Brain pericyte (primary cell): ENCODE measurements around the gene LY6G6F.
A peak's percentile ranks its signal among the peaks of the same experiment; 100 is the strongest.

Experiments
- DNase-seq: peaks from one replicate; pipeline ENCODE4 v3.0.0-alpha.2; 2012; ENCODE audit warnings: low read depth, low spot score

LY6G6F gene, protein sequence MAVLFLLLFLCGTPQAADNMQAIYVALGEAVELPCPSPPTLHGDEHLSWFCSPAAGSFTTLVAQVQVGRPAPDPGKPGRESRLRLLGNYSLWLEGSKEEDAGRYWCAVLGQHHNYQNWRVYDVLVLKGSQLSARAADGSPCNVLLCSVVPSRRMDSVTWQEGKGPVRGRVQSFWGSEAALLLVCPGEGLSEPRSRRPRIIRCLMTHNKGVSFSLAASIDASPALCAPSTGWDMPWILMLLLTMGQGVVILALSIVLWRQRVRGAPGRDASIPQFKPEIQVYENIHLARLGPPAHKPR

DNA sequence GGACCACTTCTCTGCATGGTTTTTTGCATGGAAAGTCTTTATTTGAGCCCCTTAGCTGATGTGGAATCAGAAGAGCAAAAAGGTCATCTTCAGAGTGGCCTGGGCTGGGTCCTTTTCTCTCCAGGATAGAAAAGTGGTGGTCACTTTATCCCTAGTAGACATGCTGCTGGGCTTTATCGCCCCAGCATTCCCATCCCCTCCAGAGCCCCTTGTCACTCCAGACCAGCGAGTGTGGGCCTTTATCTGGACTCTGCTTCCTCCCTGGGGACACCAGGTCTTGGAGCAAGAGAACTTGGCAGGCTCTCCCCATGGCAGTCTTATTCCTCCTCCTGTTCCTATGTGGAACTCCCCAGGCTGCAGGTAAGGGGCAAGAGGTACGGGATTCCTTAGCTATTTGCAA lies at the start of gene LY6G6F:
TSS of gene LY6G6F (plus strand) at position 268 of the 400 bp plus-strand sequence. CDS start at position 309, 41 bp downstream.
- DNase-seq = no peak

DNA sequence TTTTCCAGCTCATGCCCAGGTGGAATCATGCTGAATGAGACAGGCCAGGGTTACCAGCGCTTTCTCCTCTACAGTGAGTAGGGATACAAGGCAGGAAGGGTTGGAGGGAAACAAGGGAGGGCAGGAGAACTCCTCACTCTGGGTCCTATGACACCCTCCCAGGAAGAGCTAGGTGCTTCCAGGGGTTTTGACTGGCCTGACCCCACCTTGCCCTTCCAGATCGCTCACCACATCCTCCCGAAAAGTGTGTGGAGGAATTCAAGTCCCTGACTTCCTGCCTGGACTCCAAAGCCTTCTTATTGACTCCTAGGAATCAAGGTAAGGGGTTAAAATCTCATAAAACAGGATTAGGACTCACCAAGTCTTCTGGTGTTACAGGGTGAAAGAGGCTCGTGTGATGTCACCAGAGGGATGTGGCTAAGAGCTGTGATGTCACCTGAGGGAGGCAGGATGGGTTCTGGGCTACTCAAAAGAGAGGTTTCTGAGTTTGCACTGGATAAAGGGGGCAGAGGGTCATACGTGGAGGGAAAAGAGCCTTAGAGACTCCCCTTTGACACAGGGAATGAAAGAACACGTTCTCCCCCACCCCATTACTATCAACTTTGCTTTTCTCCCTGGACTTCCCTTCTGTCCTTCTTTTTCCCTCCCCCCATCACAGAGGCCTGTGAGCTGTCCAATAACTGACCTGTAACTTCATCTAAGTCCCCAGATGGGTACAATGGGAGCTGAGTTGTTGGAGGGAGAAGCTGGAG lies 49.1 kb upstream of the LY6G6F start:
- DNase-seq = no peak

DNA sequence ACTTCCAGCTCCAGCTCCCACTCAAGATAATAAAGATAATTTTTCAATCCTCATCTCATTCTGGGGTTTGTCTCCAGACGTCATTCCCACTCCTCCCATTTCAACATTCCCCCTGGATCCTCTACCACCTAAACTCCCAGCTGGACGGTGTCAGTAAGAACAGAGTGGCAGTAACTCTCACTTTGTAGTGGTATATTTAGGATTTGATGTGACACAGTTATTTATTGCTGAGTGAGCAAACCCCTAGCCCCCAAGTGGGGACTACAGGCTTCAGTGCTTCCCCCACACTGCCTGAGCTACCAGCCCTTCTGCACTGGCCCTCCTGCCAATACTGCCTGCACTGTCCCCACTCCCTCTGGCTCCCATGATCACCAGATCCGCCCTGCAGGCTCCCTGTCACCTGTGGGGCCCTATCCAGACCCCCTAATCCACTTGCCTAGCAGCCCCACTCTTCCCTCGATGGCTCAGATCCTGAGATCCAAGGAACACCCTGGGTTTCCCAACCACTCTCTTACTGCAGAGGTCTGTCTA lies 48.4 kb upstream of the LY6G6F start:
- no peak for DNase-seq

DNA sequence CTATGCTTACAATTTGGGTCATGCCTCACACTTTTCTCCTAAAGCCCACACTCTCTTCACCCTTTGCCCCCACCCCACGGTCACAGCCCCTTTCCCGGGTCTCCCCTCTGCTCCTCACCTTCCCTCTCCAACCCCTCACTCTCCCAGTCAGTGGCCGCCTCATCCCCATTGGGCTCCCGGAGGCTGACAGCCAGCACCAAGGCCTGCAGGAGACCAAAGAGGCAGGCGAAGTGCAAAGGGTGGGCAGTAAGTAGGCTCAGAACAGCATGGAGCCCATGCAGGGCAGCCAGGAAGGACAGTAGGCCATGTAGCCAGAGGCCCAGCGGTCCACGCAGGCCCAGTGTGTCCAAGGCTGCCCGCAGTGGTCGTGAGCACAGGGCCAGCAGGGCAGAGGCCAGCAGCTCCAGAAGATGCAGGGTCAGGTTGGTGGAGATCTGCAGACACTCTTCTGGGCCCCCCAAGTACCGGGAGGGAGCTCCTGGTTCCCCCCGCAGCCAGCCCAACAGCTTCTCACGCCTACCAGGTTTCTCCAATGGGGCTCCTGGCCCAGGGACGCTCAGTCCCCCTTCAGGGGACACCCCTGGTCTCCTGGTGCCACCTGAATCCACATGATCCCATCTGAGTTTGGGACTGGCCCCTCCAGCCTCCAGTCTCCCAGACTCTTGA lies 47.5 kb upstream of the LY6G6F start:
- DNase-seq = no peak

DNA sequence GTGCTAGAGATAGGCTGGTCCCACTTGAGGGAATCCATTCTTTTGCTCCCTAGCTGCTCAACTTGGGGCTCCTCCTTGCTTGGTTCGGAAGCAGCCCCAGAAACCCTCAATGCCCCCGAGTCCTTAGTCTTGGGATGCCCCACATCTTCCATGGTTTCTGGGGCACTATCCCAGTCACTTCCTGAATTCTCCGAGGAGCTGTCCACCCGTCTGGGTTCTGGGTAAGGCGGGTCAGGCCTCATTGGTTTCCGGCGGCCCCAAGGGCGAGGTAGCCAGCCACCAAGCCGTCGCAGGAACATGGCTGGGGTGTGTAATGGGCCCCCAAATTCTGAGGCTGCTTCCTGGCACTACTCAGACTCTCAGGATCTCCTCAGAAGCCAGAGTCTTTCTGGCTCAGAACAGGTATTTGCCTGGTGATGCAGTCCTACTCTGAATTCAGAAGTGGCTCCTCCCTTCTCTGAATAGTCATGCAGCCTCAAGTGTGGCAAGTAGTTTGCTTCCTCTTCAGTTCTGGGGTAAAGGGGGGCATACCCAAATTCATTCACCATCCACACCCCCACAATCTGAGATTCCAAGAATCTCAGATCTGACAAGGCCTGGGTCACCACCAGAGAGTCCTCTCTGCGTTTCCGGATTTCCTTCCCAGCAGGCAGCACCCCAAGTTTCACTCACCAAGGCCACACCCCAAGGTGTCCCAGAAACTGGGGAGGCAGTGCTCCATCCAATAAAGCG lies 46.9 kb upstream of the LY6G6F start:
- DNase-seq = no peak

DNA sequence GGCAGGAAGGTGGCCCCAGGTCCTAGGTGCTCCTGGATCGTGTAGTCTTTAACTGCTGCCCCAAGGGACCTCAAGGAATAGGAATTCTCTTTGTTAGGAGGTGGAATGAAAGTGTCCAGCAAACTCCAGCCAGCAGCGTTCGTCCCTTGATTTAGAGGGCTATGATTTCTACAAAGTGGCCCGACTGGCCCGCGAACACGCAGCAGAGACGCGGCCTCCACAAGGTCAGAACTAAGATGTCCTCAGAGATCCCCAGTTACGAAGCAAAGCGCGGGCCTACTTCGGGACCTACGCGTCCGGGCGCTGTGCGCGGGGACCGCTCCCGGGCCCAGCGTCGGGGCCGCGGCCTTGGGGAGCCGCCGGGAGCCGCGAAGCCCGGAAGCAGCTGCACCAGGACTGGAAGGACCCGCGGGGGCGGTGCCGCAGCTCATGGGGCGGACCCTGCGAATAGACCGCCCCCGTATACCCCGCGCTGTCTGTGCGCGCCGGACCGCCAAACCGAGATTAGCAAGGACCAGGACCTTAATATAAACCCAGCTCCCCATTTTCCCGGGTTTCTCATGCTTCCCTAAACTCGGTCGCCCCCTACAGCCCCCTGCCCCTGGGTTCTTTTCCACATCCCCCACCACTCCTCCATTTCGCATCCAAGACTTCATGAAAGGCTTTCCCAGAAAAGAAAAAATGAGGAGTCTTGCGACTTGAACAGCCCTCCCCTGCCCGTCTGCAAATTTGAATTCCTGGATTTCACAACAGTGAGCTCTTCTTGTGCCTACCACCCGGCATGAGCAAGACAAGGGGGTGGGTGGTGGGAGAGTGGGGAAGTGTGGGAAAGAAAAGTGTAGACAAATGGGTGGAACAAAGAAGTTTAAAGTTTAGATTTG lies 46.0 kb upstream of the LY6G6F start, which contains the start of gene C6orf47:
TSS of gene C6orf47 (minus strand) at position 398 of the 881 bp plus-strand sequence. CDS start 831 bp downstream, outside the sequence.
- no peak for DNase-seq

DNA sequence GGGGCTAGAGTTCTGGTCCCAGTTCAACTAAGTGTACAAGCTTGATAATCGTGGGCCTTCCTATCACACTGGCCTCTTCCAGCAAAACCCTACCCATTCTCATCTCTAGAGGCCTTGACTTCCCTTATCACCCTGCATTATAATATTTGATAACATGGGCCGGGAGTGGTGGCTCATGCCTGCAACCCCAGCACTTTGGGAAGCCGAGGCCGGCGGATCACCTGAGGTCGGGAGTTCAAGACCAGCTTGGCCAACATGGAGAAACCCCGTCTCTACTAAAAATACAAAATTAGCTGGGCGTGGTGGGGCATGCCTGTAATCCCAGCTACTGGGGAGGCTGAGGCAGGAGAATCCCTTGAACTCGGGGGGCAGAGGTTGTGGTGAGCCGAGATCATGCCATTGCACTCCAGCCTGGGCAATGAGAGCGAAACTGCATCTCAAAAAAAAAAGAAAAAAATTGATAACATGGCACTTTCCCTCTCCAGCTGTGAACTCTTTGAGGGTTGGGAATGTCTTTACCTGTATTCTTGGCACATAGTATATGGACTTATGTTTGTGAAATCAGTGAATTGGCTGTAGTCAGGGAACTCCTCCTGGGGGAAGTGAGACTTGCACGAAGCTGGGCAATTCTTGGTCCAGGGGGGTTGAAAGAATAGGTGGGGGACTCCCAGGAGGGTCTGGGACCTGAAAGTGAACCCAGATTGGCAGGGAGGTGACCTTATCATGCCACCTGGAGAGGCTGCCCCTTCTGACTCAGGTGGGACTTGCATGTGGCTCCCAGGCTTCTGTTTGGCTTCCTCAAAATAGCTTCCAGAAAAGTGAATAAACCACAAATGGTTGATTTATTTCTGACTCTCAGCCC lies 45.2 kb upstream of the LY6G6F start:
- DNase-seq = no peak

DNA sequence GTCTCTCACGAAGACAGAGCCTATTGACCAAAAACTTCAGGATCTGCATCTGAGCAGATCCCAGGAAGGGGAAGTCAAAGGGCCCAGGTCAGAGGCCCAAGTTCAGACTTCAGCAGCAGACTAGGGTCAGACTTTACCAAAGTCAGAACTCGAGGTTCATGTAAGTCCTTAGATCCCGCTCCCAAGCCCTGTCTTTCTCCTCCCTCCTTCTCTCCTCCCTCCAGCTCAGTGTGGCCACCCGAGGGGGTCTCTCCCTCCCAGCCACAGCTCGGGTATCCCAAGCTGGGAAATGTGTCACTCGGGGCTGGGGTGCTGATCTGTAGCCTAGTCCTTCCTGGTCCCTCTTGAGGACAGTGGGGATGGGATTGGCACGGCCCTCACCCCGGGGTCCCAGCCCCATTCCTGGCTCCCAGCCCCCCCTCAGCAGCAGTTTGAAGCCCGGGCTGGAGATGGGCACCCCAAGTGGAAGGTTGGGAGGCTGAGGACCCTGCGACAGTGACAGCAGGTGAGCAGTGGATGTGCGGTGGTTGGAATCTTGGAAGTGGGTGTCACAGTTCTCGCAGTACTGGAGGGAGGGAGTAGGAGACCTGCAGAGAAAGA lies 44.4 kb upstream of the LY6G6F start:
- no peak for DNase-seq

DNA sequence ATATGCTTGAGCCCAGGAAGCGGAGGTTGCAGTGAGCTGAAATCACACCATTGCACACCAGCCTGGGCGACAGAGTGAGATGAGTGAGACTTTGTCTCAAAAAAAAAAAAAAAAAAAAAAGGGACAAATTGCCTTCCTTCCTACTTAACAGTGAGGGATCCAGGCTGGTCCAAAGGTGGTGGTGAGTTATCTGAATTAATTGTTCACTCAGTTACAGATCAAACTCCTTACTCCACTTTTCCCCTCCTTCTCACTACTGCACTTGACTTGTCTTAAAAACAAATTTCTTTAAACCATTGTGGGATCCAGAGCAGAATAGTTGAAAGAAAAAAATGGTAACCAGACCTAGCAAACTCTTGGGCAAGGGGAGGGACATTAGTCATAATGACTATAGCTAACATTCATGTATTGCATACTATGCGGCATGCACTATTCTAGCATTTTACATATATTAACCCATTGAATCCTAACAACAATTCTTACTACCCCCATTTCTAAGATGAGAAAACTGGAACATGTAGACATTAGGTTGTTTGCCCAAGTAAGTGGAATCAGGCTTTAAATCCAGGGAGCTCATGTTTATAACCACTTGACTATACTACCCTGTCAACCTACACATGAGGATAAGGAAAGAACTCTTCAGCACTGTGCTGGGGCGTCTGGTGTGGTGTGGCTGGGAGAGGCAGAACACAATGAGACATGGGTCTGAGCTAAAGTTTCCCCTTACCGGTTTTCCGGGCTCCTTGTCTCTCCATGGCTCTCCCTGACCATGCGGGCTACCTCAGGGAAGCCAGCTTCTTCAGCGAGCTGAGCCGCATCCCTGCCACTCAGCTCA lies 43.3 kb upstream of the LY6G6F start:
- DNase-seq = no peak

DNA sequence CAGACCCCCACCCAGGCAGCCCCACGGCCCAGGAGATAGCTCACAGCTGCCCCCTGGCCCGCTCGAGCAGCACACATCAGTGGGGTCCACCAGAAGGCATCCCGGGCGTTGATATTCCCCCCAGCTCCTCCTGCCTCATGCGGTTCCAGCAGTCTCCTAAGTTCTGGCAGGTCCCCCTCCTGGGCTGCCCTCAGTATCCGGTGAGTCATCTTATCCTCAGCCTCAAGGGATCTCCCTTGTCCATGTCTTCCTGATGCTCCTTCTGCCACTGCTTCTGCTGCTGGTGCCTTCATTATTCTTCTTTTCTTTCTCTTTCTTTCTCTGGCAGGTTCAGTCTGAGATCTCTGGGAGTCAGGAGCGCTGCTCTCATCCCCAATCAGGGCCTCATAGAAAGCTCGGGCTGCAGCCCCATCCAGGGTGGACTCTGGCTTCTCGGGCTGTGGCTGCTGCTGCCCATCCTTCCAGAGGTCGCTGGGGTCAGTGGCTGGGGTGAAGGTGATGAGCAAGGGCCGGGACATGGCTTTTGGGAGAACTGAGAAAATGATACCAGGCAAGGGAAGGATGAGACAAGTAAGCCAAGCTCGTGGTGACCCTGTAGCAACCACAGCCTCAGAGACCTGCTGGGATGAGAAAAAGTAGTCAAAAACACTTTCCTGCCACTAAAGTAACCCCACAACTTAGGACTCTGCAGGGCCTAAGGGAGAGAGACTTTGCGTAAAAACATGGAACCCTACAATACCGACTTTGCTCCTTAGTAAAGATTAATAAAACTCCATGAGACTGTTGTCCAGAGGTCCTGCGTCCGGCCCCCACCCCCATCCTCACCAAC lies 42.5 kb upstream of the LY6G6F start:
- no peak for DNase-seq

DNA sequence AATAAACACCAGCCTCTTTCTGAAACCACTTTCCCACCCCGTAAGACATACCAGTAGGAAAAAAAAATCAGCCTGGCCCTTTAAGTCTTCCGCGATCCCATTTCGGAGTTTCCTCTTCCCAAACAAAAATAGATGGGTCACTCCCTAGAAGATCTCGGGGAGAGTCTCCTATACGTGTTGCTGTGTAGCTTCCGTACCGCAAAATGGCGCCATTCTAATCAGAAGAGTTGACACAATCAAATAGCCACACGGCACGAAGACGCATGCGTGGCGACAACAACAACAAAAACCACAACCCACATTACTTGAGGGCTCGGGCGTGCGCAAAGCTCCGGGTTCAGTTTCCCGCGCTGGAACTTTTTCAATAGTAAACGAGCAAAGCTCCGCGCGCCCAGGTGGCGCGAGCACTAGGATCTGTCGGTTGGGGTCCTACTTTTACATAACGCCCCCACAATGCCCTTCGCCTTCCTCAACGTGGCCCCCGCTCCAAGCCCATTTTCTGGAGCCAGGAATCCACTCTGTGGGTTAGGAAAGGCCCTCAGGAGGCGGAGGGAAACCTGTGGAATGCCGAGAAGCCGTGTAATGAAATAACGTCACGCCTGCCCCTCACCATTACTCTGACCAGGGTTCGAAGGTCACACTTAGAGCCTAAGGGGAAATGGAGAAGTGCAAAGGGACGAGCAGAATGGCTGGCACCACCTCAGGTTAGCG lies 41.7 kb upstream of the LY6G6F start, which contains the start of gene GPANK1:
TSS of gene GPANK1 (minus strand) at position 208 of the 711 bp plus-strand sequence. CDS start 519 bp downstream, outside the sequence.
- DNase-seq = peak; percentile 82

DNA sequence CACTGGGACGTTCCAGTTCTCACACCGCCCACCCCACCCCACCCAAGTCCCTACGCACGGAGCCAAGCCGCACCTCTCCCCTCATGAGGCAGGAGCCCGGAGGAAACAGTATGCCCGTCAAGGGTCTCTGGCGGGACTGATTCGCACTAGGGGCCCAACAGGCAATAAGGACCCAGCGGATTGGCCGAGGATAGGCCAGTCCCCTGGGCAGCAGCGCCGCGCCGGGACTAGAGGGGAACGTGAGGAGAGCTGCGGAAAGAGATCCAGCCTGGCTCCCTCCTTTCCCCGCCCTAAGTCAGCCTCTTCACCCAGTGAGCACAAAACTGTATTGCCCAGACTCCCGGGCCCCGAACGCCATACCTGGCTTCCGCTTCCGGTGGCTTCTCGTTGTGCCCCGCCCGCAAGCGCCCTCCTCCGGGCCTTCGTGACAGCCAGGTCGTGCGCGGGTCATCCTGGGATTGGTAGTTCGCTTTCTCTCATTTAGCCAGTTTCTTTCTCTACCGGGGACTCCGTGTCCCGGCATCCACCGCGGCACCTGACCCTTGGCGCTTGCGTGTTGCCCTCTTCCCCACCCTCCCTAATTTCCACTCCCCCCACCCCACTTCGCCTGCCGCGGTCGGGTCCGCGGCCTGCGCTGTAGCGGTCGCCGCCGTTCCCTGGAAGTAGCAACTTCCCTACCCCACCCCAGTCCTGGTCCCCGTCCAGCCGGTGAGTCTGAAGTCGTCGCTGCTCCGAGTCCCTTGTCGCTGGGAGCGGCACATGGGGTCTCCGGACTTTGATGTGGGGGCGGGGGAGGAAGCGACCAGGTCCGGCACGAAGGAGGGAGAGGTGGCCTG lies 40.9 kb upstream of the LY6G6F start, which contains the start of gene CSNK2B:
TSS of gene CSNK2B (plus strand) at position 580 of the 836 bp plus-strand sequence. CDS start 752 bp downstream, outside the sequence.
- peak; percentile 90 for DNase-seq

DNA sequence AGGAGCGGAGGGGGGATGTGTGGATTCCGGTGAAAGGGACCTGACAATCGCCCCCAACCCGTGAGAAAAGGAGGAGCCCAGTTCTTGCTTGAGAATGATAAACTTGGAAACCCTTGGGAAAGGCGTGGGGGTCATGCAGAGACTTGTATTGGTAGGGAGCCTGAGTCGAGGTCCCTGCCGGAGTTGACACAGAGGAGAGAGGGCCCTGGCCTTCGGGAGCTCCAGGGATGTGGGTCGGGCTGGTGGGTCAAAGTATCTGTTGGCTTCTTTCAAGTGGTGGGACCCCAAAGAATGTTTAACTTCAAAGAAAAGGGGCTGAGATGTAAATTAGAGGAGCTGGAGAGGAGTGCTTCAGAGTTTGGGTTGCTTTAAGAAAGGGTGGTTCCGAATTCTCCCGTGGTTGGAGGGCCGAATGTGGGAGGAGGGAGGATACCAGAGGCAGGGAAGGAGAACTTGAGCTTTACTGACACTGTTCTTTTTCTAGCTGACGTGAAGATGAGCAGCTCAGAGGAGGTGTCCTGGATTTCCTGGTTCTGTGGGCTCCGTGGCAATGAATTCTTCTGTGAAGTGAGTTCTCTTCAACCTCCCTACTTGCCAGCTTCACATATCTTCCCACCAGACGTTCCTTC lies 40.2 kb upstream of the LY6G6F start:
- DNase-seq = no peak

DNA sequence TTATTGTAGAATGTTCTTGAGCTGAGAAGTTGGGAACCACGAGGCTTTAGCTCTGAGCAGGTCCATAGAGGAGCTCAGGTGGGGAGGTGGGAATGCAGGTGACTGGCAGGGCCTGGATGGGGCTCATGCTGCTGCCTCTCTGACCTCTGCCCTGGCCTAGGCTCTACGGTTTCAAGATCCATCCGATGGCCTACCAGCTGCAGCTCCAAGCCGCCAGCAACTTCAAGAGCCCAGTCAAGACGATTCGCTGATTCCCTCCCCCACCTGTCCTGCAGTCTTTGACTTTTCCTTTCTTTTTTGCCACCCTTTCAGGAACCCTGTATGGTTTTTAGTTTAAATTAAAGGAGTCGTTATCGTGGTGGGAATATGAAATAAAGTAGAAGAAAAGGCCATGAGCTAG lies 37.0 kb upstream of the LY6G6F start, which contains the start of gene LY6G5B:
TSS of gene LY6G5B (plus strand) at position 301 of the 400 bp plus-strand sequence. CDS start 975 bp downstream, outside the sequence.
- DNase-seq = no peak
